Thyroid gland (tissue), 4 donors: ENCODE results near the gene DCAKD. TPM values are rescaled to one million over a fixed set of nuclear protein-coding genes. Genes with fewer than 3 reads are reported as not detected.

Source experiments
- small RNA-seq: library from RNA; depleted of rRNA; stranded (forward); fragments of <200 nt; gene quantifications from one replicate; pipeline ENCODE3, GENCODE V24; 2016
- total RNA-seq, 4 donors: library from RNA; depleted of rRNA; stranded (reverse); fragments of >200 nt; gene quantifications; one replicate each; pipeline ENCODE4 v1.2.3, GENCODE V29; 2016

Gene DCAKD
- total RNA-seq, 4 donors from 2014 or later = 53.5 to 102 (median 72.9) TPM

Small RNAs within 50 kb of the gene (small RNA-seq; reads per million reads assigned to genes)
- gene AC015936.2 (not detected), gene RF00019 (not detected)

Other genes starting within 250 kb of the DCAKD start
- gene GJC1, start 221.3 kb downstream of the DCAKD start, total RNA-seq = 1 to 10 TPM; 1.4 to 6.1 (median 3.8) TPM
- not detected for gene HIGD1B, start 203.7 kb downstream of the DCAKD start, total RNA-seq
- 100 to 1,000 TPM in 1 of 4 donors, 10 to 100 TPM in 3; 49.2 to 110 (median 75.1) TPM for gene EFTUD2, start 152.2 kb downstream of the DCAKD start, total RNA-seq
- gene GFAP, start 136.1 kb downstream of the DCAKD start, total RNA-seq = 1 to 10 TPM in 2 of 4 donors, under 1 TPM in 1, not detected in 1; 0.33 to 2.3 (median 2.0) TPM
- gene KIF18B, start 103.9 kb downstream of the DCAKD start, total RNA-seq = under 1 TPM in 3 of 4 donors, not detected in 1; 0.11 to 0.50 (median 0.34) TPM
- gene C1QL1, start 83.3 kb downstream of the DCAKD start, total RNA-seq = under 1 TPM in 2 of 4 donors, not detected in 2; 0.59 to 0.75 TPM
- gene NMT1, start 9.7 kb upstream of the DCAKD start, total RNA-seq = 10 to 100 TPM; 71.7 to 98.9 (median 85.2) TPM
- 10 to 100 TPM in 3 of 4 donors, 1 to 10 TPM in 1; 8.6 to 24.8 (median 16.9) TPM for gene PLCD3, start 80.9 kb upstream of the DCAKD start, total RNA-seq
- gene ACBD4, start 84.1 kb upstream of the DCAKD start, total RNA-seq = 10 to 100 TPM; 16.7 to 20.4 (median 17.7) TPM
- 10 to 100 TPM; 15.6 to 33.5 (median 18.4) TPM for gene HEXIM1, start 96.8 kb upstream of the DCAKD start, total RNA-seq
- 10 to 100 TPM in 2 of 4 donors, 1 to 10 TPM in 2; 3.9 to 16.3 (median 10.0) TPM for gene HEXIM2, start 110.2 kb upstream of the DCAKD start, total RNA-seq
- 1 to 10 TPM; 3.2 to 7.6 (median 4.2) TPM for gene FMNL1, start 170.3 kb upstream of the DCAKD start, total RNA-seq
- not detected for gene SPATA32, start 210.5 kb upstream of the DCAKD start, total RNA-seq